ENCODE measurements around the gene TCF20.

DNA sequence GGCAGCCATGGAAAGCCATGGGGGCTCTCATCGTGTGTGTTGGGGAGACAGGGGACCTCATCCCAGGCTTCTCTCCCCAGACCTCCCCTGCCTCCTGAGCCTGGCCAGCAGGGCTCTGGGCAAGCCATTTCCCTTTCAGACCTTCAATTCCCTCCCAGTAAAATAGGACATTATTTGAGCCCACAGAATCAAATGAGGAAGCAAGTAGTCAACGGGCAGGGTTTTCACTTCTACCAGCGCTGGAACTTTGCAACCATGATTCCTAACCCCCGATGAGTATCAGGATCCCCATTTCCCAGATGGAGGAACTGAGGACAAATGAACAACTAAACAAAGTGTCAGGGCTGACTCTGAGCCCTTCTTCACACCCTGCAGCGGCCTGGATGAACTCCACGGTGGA, 48.9 kb upstream of the TCF20 start:
- TF ChIP-seq YY1 (IDR thresholded peaks at IDR 0.05; ENCODE audit: insufficient read depth, insufficient read length) (no peak), ZNF274 (IDR thresholded peaks at IDR 0.05; ENCODE audit: low read depth, low read length) (no peak)

Data from NT2/D1 (cell line).